Liver (tissue), 3 donors: ENCODE results near the gene FLII.

Experiments used
- ATF3 ChIP-seq: IDR thresholded peaks from 2 replicates; pipeline ENCODE4 v1.6.1; 2016; ENCODE audit warnings: antibody characterized with exemption
- EGR1 ChIP-seq, 2 donors: IDR thresholded peaks; 2 replicates each; pipeline ENCODE4 v1.6.1; 2016 to 2018; ENCODE audit warnings: antibody characterized with exemption in 2 of 2, low read depth in 2 of 2
- FOXA1 ChIP-seq: IDR thresholded peaks from 2 replicates; pipeline ENCODE4 v1.6.1; 2016; ENCODE audit warnings: antibody characterized with exemption
- GABPA ChIP-seq, 2 donors: IDR thresholded peaks in 1 of 2; conservative IDR thresholded peaks in 1 of 2; 2 replicates each; pipeline ENCODE4 v1.6.1; 2016; ENCODE audit warnings: antibody characterized with exemption in 2 of 2, mild to moderate bottlenecking in 1 of 2, moderate library complexity in 1 of 2
- HNF4A ChIP-seq, 2 donors: conservative IDR thresholded peaks; 2 replicates each; pipeline ENCODE4 v1.6.1; 2016; ENCODE audit warnings: antibody characterized with exemption in 2 of 2, mild to moderate bottlenecking in 2 of 2
- JUND ChIP-seq, 2 donors: IDR thresholded peaks; 2 replicates each; pipeline ENCODE4 v1.6.1; 2016; ENCODE audit warnings: antibody characterized with exemption in 2 of 2
- MAX ChIP-seq: IDR thresholded peaks from 2 replicates; pipeline ENCODE4 v1.6.1; 2016; ENCODE audit warnings: antibody characterized with exemption
- RXRA ChIP-seq, 2 donors: IDR thresholded peaks; 2 replicates each; pipeline ENCODE4 v1.6.1; 2017 to 2018; ENCODE audit warnings: antibody characterized with exemption in 2 of 2, mild to moderate bottlenecking in 1 of 2
- SP1 ChIP-seq: IDR thresholded peaks from 2 replicates; pipeline ENCODE4 v1.6.1; 2018; ENCODE audit warnings: antibody characterized with exemption, mild to moderate bottlenecking
- TAF1 ChIP-seq: conservative IDR thresholded peaks from 2 replicates; pipeline ENCODE4 v1.6.1; 2016; ENCODE audit warnings: antibody characterized with exemption, mild to moderate bottlenecking
- YY1 ChIP-seq: IDR thresholded peaks from 2 replicates; pipeline ENCODE4 v1.6.1; 2016; ENCODE audit warnings: antibody characterized with exemption, mild to moderate bottlenecking
- TF ChIP-seq, protein P1 (sequence below): fragments of 150-350 bp; IDR thresholded peaks from 2 replicates; pipeline ENCODE4 v1.5.1; 2017; ENCODE audit warnings: improper control_type of control experiment, low read depth, low read length; ENCODE audit not compliant: missing input control
- TF ChIP-seq, protein P2 (sequence below): IDR thresholded peaks from 2 replicates; pipeline ENCODE4 v1.6.1; 2016; ENCODE audit warnings: antibody characterized with exemption, mild to moderate bottlenecking
- TF ChIP-seq, protein P3 (sequence below): IDR thresholded peaks from 2 replicates; pipeline ENCODE4 v1.6.1; 2016; ENCODE audit warnings: antibody characterized with exemption
- donor health status: healthy.
- donor health status: healthy.

DNA sequence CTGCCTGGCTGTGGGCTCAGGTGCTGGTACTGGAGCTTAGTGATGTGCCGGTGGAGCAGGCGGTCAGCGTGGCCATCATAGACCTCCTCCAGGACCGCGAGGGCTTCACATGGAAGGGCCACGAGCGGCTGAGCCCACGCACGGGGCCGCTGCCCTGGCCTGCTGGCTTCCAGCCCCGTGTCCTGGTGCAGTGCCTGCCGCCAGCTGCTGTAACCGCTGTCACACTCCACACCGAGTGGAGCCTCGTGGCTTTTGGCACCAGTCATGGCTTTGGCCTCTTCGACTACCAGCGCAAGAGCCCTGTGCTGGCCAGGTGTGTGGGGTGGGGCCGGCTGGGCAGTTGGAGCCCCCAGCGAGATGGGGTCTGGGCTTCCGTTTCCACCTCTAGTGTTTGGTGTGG is 21.1 kb downstream of the FLII start:
- TF ChIP-seq, protein P1, sequence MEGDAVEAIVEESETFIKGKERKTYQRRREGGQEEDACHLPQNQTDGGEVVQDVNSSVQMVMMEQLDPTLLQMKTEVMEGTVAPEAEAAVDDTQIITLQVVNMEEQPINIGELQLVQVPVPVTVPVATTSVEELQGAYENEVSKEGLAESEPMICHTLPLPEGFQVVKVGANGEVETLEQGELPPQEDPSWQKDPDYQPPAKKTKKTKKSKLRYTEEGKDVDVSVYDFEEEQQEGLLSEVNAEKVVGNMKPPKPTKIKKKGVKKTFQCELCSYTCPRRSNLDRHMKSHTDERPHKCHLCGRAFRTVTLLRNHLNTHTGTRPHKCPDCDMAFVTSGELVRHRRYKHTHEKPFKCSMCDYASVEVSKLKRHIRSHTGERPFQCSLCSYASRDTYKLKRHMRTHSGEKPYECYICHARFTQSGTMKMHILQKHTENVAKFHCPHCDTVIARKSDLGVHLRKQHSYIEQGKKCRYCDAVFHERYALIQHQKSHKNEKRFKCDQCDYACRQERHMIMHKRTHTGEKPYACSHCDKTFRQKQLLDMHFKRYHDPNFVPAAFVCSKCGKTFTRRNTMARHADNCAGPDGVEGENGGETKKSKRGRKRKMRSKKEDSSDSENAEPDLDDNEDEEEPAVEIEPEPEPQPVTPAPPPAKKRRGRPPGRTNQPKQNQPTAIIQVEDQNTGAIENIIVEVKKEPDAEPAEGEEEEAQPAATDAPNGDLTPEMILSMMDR, result no peak
- TF ChIP-seq, protein P2, sequence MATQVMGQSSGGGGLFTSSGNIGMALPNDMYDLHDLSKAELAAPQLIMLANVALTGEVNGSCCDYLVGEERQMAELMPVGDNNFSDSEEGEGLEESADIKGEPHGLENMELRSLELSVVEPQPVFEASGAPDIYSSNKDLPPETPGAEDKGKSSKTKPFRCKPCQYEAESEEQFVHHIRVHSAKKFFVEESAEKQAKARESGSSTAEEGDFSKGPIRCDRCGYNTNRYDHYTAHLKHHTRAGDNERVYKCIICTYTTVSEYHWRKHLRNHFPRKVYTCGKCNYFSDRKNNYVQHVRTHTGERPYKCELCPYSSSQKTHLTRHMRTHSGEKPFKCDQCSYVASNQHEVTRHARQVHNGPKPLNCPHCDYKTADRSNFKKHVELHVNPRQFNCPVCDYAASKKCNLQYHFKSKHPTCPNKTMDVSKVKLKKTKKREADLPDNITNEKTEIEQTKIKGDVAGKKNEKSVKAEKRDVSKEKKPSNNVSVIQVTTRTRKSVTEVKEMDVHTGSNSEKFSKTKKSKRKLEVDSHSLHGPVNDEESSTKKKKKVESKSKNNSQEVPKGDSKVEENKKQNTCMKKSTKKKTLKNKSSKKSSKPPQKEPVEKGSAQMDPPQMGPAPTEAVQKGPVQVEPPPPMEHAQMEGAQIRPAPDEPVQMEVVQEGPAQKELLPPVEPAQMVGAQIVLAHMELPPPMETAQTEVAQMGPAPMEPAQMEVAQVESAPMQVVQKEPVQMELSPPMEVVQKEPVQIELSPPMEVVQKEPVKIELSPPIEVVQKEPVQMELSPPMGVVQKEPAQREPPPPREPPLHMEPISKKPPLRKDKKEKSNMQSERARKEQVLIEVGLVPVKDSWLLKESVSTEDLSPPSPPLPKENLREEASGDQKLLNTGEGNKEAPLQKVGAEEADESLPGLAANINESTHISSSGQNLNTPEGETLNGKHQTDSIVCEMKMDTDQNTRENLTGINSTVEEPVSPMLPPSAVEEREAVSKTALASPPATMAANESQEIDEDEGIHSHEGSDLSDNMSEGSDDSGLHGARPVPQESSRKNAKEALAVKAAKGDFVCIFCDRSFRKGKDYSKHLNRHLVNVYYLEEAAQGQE, result no peak
- TF ChIP-seq, protein P3, sequence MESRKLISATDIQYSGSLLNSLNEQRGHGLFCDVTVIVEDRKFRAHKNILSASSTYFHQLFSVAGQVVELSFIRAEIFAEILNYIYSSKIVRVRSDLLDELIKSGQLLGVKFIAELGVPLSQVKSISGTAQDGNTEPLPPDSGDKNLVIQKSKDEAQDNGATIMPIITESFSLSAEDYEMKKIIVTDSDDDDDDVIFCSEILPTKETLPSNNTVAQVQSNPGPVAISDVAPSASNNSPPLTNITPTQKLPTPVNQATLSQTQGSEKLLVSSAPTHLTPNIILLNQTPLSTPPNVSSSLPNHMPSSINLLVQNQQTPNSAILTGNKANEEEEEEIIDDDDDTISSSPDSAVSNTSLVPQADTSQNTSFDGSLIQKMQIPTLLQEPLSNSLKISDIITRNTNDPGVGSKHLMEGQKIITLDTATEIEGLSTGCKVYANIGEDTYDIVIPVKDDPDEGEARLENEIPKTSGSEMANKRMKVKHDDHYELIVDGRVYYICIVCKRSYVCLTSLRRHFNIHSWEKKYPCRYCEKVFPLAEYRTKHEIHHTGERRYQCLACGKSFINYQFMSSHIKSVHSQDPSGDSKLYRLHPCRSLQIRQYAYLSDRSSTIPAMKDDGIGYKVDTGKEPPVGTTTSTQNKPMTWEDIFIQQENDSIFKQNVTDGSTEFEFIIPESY, result no peak
- TF ChIP-seq ATF3 (no peak), YY1 (no peak), MAX (no peak), RXRA (IDR thresholded peaks at IDR 0.05) (no peak), TAF1 (no peak), HNF4A (conservative IDR thresholded peaks at IDR 0.05) (no peak), EGR1 (IDR thresholded peaks at IDR 0.05; ENCODE audit: low read depth in 2 of 2) (no peak), JUND (IDR thresholded peaks at IDR 0.05) (no peak), GABPA (IDR thresholded peaks at IDR 0.05 in 1 of 2, conservative IDR thresholded peaks at IDR 0.05 in 1 of 2) (no peak), FOXA1 (no peak), SP1 (no peak)
